HCEC 1CT (cell line): ENCODE results near the gene ESRRG.

Experiments used
- DNase-seq: peaks from one replicate; pipeline ENCODE4 v3.0.0-alpha.2; 2017

The ESRRG gene

GRCh38 chr1:216626394-216627067 is 96.7 kb downstream of the ESRRG start:
- no peak for DNase-seq

- DNase-seq: no peak
Measured at GRCh38 chr1:216621536-216621935, 101.7 kb downstream of the ESRRG start.

GRCh38 chr1:216617081-216617875 is 106.0 kb downstream of the ESRRG start:
- DNase-seq: no peak

- DNase-seq: no peak
Measured at GRCh38 chr1:216616425-216616824, 106.8 kb downstream of the ESRRG start.

GRCh38 chr1:216614011-216614934 is 109.0 kb downstream of the ESRRG start:
- no peak for DNase-seq

GRCh38 chr1:216612291-216612690 is 110.9 kb downstream of the ESRRG start:
- no peak for DNase-seq

GRCh38 chr1:216607067-216607697 is 116.0 kb downstream of the ESRRG start:
- DNase-seq: no peak

GRCh38 chr1:216606047-216606637 is 117.1 kb downstream of the ESRRG start:
- no peak for DNase-seq

- DNase-seq: no peak
Measured at GRCh38 chr1:216604771-216605170, 118.5 kb downstream of the ESRRG start.

- DNase-seq: peak; percentile 82
Measured at GRCh38 chr1:216600730-216601609, 122.3 kb downstream of the ESRRG start.

- DNase-seq: no peak
Measured at GRCh38 chr1:216599851-216600250, 123.4 kb downstream of the ESRRG start.

- no peak for DNase-seq
Measured at GRCh38 chr1:216598448-216598847, 124.8 kb downstream of the ESRRG start.

- DNase-seq: peak; percentile 18
Measured at GRCh38 chr1:216596281-216596862, 126.9 kb downstream of the ESRRG start.

GRCh38 chr1:216587715-216588114 is 135.5 kb downstream of the ESRRG start:
- peak; percentile 34 for DNase-seq

- no peak for DNase-seq
Measured at GRCh38 chr1:216582151-216582550, 141.1 kb downstream of the ESRRG start.

GRCh38 chr1:216580538-216581057 is 142.6 kb downstream of the ESRRG start:
- no peak for DNase-seq

- DNase-seq: no peak
Measured at GRCh38 chr1:216576234-216576937, 146.8 kb downstream of the ESRRG start.

- peak; percentile 36 for DNase-seq
Measured at GRCh38 chr1:216566641-216567205, 156.5 kb downstream of the ESRRG start.

- DNase-seq: no peak
Measured at GRCh38 chr1:216563087-216563486, 160.1 kb downstream of the ESRRG start.

- DNase-seq: peak; percentile 10
Measured at GRCh38 chr1:216562383-216562782, 160.8 kb downstream of the ESRRG start.
